AG10803 (cell line): Measurements from ENCODE around the gene FSTL5.

Source experiments
- DNase-seq: peaks from one replicate; pipeline ENCODE4 v3.0.0; 2010; ENCODE audit warnings: low read depth
- H3K4me3 ChIP-seq: 2 replicates; pipeline ENCODE4 v1.5.1; 2011; ENCODE audit warnings: mild to moderate bottlenecking, low read length, control low read depth
- CTCF ChIP-seq: conservative IDR thresholded peaks from 2 replicates; pipeline ENCODE4 v1.5.1; 2011; ENCODE audit warnings: mild to moderate bottlenecking, low read length, control low read depth, inconsistent platforms

The FSTL5 gene

DNA sequence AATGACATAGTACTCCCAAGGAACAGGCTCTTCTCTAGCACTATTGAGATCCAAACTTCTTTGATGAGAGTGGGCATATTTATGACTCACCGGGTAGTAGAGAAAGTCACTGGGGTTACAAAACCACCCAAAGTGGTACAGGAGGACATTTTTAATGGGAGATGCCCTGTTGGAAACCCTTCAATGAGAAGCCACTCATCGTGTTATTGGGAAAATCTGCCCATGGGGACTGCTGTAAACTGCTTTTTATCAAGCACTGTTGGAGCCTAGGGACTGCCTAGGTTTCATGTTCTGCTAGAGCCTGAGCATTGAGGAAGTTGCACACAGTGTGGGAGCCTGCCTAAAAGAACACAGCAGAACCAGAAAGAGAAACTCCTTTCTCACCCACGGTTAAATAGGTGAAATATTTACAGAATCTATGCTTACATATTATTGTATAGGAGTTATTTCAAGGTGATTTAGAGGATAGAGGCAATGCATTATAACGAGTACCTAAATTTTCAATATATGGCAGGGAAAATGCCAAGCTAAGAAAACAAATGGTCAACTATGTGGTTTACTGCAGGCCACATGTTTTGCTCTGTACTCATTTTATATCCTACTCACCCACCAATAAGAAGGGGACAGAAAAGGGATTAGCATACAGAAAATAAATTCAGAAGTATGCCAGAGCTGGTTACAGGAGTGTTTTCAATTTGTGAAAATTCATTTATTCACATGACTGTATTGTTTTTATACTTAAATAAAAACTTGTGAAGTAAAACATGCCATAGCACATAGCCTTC lies 559.1 kb downstream of the FSTL5 start:
- TF ChIP-seq CTCF, result no peak
- no peak overlapping the region for H3K4me3 ChIP-seq
- DNase-seq, result no peak

DNA sequence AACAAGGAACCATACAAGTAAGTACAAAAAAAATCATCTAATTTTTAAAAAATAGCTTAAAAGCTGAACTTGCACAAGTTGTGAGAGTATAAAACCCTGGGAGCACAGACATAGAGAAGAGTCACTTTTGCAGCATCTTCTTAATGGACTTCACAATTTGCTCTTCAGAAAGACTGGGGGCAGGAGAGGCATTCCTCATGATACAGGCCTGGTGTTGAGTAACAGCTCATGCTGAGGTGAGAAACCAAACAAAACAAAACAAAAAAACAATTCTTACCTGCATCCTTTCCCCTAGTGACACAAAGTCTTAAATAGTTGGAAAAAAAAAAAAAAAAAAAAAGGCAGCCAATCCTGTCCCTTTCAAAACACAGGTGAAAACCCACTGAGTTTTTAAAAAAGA lies 562.8 kb downstream of the FSTL5 start:
- DNase-seq, result no peak
- H3K4me3 ChIP-seq, result no peak overlapping the region
- no peak for TF ChIP-seq CTCF

DNA sequence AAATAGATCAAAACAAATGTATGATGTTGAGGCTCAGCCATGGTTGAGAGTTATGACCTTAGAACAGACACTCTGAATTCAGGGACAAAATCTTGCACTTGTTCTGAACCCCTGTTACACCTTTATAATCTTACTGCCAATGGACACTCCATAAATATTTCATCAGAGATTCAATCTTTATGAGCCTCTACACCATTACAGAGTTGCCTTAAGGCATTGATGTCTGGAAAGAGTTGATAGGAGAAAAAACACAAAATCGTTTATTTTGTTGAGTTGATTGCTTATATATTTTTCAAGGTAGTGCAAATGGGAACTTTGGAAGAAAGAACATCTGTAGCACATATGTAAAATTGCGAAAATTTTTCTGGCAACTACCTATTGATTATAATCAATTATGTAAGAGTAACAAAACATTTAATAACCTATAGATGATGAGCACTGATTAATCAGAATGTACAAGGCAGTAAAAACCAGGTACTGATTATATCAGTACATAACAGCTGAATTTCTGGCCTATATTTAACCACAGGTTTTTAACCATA lies 568.5 kb downstream of the FSTL5 start:
- no peak for TF ChIP-seq CTCF
- H3K4me3 ChIP-seq, result no peak overlapping the region
- DNase-seq, result no peak

GRCh38 chr4:161585011-161585410 lies 578.8 kb downstream of the FSTL5 start:
- H3K4me3 ChIP-seq, result no peak overlapping the region
- DNase-seq, result no peak

GRCh38 chr4:161583549-161583948 lies 580.3 kb downstream of the FSTL5 start:
- no peak for DNase-seq
- TF ChIP-seq CTCF, result no peak
- no peak overlapping the region for H3K4me3 ChIP-seq

More at GRCh38 chr4:161585011-161585410, 578.8 kb downstream of the FSTL5 start:
- TF ChIP-seq CTCF, result no peak

- no peak for TF ChIP-seq CTCF
- peak; percentile 51 for DNase-seq
Measured at GRCh38 chr4:161581262-161582230, 582.3 kb downstream of the FSTL5 start.

More at GRCh38 chr4:161581262-161582230, 582.3 kb downstream of the FSTL5 start:
- H3K4me3 ChIP-seq, result no peak overlapping the region
